Fibroblast of lung (primary cell): Measurements from ENCODE around the gene PDLIM5.

Source experiments
- CTCF ChIP-seq, 2 donors: IDR thresholded peaks in 1 of 2; conservative IDR thresholded peaks in 1 of 2; 1 replicate in 1 of 2; 2 replicates in 1 of 2; pipeline ENCODE4 v1.5.1; 2011 to 2012; ENCODE audit warnings: low read length in 2 of 2, control low read depth in 1 of 2, inconsistent platforms in 1 of 2, low read depth in 1 of 2, mild to moderate bottlenecking in 1 of 2
- EZH2 ChIP-seq: IDR thresholded peaks from 2 replicates; pipeline ENCODE4 v1.5.1; 2012; ENCODE audit warnings: low read length, control low read depth, mild to moderate bottlenecking; ENCODE audit errors: missing control alignments

GRCh38 chr4:94412019-94412657 is 39.6 kb upstream of the PDLIM5 start:
- TF ChIP-seq CTCF (conservative IDR thresholded peaks at IDR 0.05 in 1 of 2, IDR thresholded peaks at IDR 0.05 in 1 of 2; ENCODE audit: low read depth in 1 of 2, low read length in 2 of 2), result no peak
- no peak for TF ChIP-seq EZH2
